ENCODE results near the gene AP1G1. TPM values are rescaled to one million over a fixed set of nuclear protein-coding genes. Genes with fewer than 3 reads are reported as not detected.
"Not testable (repeated sequence)": the region's sequence is repeated elsewhere in the genome, so short reads cannot be mapped to it uniquely, and the experiment has no call there.

AP1G1 gene
- total and polyA plus RNA-seq, 7 experiments from 2014 or later: 6.7 to 147 (median 97.7) TPM

- H3K4me3 Mint-ChIP-seq: peak within 1 kb of the TSS; percentile 92 to 96 (median 94)
- H3K27me3 ChIP-seq (ENCODE audit: control insufficient read depth in 2 of 2, insufficient read depth in 2 of 2, low read length in 2 of 2): no peaks in the 10 kb centered on the region
- ChIA-PET POLR2A (interaction anchor here (0.9 to 2.5 kb wide), 7 partner anchors 19 to 37 kb away, joined by 3 to 27 read pairs (median 9); partner anchors contain the start of genes AP1G1 and ZNF821), CTCF (interaction anchor here (0.8 to 1.1 kb wide), 2 partner anchors 34 to 37 kb away, joined by 3 to 8 read pairs; partner anchors contain the start of gene ZNF821)
- peaks cover 11 to 23% (median 19%) of the 10 kb centered on the region in 5 donors for H3K36me3 Mint-ChIP-seq
- no peaks in the 10 kb centered on the region for H3K9me3 ChIP-seq (ENCODE audit: control insufficient read depth in 2 of 3, low read length in 3 of 3)
- H3K36me3 ChIP-seq (ENCODE audit: control insufficient read depth in 2 of 3, insufficient read depth in 3 of 3, low read length in 3 of 3): peaks cover 6 to 34% (median 8%) of the 10 kb centered on the region in 3 experiments
- peaks cover 10 to 16% of the 10 kb centered on the region in 2 donors for H3K4me1 ChIP-seq (ENCODE audit: control insufficient read depth in 2 of 2, insufficient read depth in 2 of 2, low read length in 2 of 2)
- ATAC-seq: peak; percentile 97
- H3K27me3 Mint-ChIP-seq: no peaks in the 10 kb centered on the region
- H3K9me3 Mint-ChIP-seq: peaks cover 0 to 3% (median 0%) of the 10 kb centered on the region in 11 donors
- peak within 1 kb of the TSS; percentile 92 for H3K27ac ChIP-seq (ENCODE audit: low read depth, low read length)
- H3K4me3 ChIP-seq (ENCODE audit: low read length): peak within 1 kb of the TSS; percentile 97
- H3K4me1 Mint-ChIP-seq: peaks cover 18 to 50% (median 42%) of the 10 kb centered on the region in 7 donors
- H3K27ac Mint-ChIP-seq: peak within 1 kb of the TSS; percentile 95 to 98 (median 97)
- intact Hi-C loops (cut with micrococcal nuclease): loop anchor here (1.0 to 2.0 kb wide), 11 partner anchors 27 to 247 kb away; partner anchors contain the start of genes DHODH (in 2 of the 2), DHX38 (in 2 of the 2), IST1 (in 2 of the 2) and TXNL4B (in 2 of the 2)
- peak; percentile 91 to 100 (median 95) for DNase-seq
Observed at GRCh38 chr16:71845639-71846430, 37.2 kb upstream of the AP1G1 start, which contains the start of gene ATXN1L. Gene ATXN1L, plus strand, starts transcription at chr16:71845976. Its CDS starts 3,765 bp downstream, at chr16:71849741.

DNA sequence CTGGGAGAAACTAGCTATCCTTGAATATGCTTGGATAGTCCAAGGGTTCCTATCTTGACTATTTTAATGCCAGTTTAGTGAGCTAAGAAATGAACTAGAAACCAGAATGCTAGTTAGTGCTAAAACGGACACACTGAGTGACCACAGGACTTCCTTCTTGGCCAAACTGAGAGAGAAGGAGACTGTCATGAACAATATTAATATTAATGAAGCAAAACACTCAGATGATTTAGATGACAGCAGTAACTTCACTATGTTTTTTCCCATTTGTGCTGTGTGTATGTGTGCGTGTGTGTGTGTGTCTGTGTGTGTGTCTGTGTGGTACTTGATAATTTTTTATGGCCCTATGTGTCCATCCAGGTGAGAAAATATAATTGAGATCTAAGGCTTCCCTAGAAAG, 34.9 kb upstream of the AP1G1 start:
- Mint-ChIP-seq H3K27ac (peak overlapping the region in 5 of 9 donors; percentile 6 to 58 (median 46)), H3K27me3 (no peaks in the 10 kb centered on the region), H3K4me3 (peak overlapping the region in 1 of 10 donors; percentile 40), H3K9me3 (peaks cover 0 to 1% (median 0%) of the 10 kb centered on the region in 11 donors), H3K4me1 (peaks cover 16 to 40% (median 34%) of the 10 kb centered on the region in 7 donors), H3K36me3 (peaks cover 0 to 8% (median 6%) of the 10 kb centered on the region in 5 donors)
- DNase-seq (no peak), ATAC-seq (no peak)
- intact Hi-C loops (cut with micrococcal nuclease): no loop called here
- Histone ChIP-seq H3K27ac (ENCODE audit: low read depth, low read length) (no peak overlapping the region), H3K4me3 (ENCODE audit: low read length) (no peak overlapping the region), H3K27me3 (ENCODE audit: control insufficient read depth in 2 of 2, insufficient read depth in 2 of 2, low read length in 2 of 2) (no peaks in the 10 kb centered on the region), H3K4me1 (ENCODE audit: control insufficient read depth in 2 of 2, insufficient read depth in 2 of 2, low read length in 2 of 2) (peaks cover 10 to 16% of the 10 kb centered on the region in 2 donors), H3K36me3 (ENCODE audit: control insufficient read depth in 2 of 3, insufficient read depth in 3 of 3, low read length in 3 of 3) (peaks cover 2 to 12% (median 8%) of the 10 kb centered on the region in 3 experiments), H3K9me3 (ENCODE audit: control insufficient read depth in 2 of 3, low read length in 3 of 3) (no peaks in the 10 kb centered on the region)
- ChIA-PET CTCF (interaction anchor here (2.9 kb wide), 1 partner anchor 38 kb away, joined by 13 read pairs; no protein-coding TSS in a partner anchor), POLR2A (interaction anchor here (0.6 to 1.4 kb wide), 4 partner anchors 35 to 95 kb away, joined by 3 to 6 read pairs (median 4); partner anchors contain the start of genes AP1G1 and IST1)

DNA sequence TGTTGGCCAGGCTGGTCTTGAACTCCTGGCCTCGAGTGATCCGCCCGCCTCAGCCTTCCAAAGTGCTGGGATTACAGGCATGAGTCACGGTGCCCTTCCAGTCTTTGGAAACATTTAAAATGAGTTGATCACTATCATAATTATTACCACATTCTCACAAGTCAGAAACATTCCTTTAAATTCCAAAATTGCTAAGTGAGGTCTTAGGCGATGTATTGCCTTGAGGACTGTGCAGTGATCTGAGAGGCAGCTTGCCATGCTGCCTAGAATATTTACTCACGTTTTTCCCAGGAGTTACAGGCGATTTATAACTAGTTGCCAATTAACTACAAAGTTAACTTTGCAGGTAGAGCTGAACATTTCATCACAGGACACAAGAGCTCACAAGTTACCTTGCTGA, 31.4 kb upstream of the AP1G1 start:
- Mint-ChIP-seq H3K36me3 (no peaks in the 10 kb centered on the region), H3K27me3 (no peaks in the 10 kb centered on the region), H3K27ac (no peak overlapping the region), H3K9me3 (no peaks in the 10 kb centered on the region), H3K4me1 (peaks cover 0 to 14% (median 7%) of the 10 kb centered on the region in 7 donors), H3K4me3 (no peak overlapping the region)
- Histone ChIP-seq H3K4me3 (ENCODE audit: low read length) (no peak overlapping the region), H3K27me3 (ENCODE audit: control insufficient read depth in 2 of 2, insufficient read depth in 2 of 2, low read length in 2 of 2) (no peaks in the 10 kb centered on the region), H3K36me3 (ENCODE audit: control insufficient read depth in 2 of 3, insufficient read depth in 3 of 3, low read length in 3 of 3) (no peaks in the 10 kb centered on the region), H3K9me3 (ENCODE audit: control insufficient read depth in 2 of 3, low read length in 3 of 3) (no peaks in the 10 kb centered on the region), H3K4me1 (ENCODE audit: control insufficient read depth in 2 of 2, insufficient read depth in 2 of 2, low read length in 2 of 2) (peaks cover 0 to 1% of the 10 kb centered on the region in 2 donors), H3K27ac (ENCODE audit: low read depth, low read length) (no peak overlapping the region)
- CTCF ChIA-PET: no interaction called here
- intact Hi-C loops (cut with micrococcal nuclease): no loop called here
- ATAC-seq (no peak), DNase-seq (no peak)
- POLR2A ChIA-PET: interaction anchor here (0.6 to 0.9 kb wide), 2 partner anchors 14 to 55 kb away, joined by 3 read pairs; partner anchors contain the start of gene IST1

DNA sequence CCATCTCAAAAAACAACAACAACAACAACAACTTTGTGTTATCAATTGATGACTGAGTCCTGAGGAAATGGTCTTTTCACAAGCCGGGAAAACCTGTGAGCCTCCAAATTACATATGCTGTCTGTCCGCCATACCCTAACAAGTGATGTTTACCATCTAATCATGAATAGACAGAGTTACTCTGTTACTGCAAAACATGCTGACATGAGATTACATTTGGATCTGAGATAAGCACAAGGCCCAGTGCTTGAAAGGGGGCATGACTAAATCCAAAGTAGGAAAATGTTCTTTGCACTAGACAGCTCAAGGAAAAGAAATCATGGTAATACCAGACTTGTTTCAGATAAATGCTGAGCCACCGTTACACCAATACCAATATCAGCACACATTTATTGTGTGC, 28.5 kb upstream of the AP1G1 start:
- H3K4me3 ChIP-seq (ENCODE audit: low read length): no peak overlapping the region
- no peaks in the 10 kb centered on the region for H3K27me3 ChIP-seq (ENCODE audit: control insufficient read depth in 2 of 2, insufficient read depth in 2 of 2, low read length in 2 of 2)
- Mint-ChIP-seq H3K36me3 (no peaks in the 10 kb centered on the region), H3K4me3 (no peak overlapping the region), H3K27ac (no peak overlapping the region), H3K9me3 (no peaks in the 10 kb centered on the region), H3K27me3 (no peaks in the 10 kb centered on the region), H3K4me1 (peaks cover 0 to 7% (median 2%) of the 10 kb centered on the region in 7 donors)
- intact Hi-C loops (cut with micrococcal nuclease): no loop called here
- H3K4me1 ChIP-seq (ENCODE audit: control insufficient read depth in 2 of 2, insufficient read depth in 2 of 2, low read length in 2 of 2): no peaks in the 10 kb centered on the region
- POLR2A ChIA-PET: interaction anchor here (1.1 kb wide), 1 partner anchor 25 kb away, joined by 4 read pairs; no protein-coding TSS in a partner anchor
- H3K9me3 ChIP-seq (ENCODE audit: control insufficient read depth in 2 of 3, low read length in 3 of 3): no peaks in the 10 kb centered on the region
- H3K27ac ChIP-seq (ENCODE audit: low read depth, low read length): no peak overlapping the region
- DNase-seq (no peak), ATAC-seq (no peak)
- no peaks in the 10 kb centered on the region for H3K36me3 ChIP-seq (ENCODE audit: control insufficient read depth in 2 of 3, insufficient read depth in 3 of 3, low read length in 3 of 3)
- CTCF ChIA-PET: no interaction called here

GRCh38 chr16:71834291-71834690, 25.7 kb upstream of the AP1G1 start:
- Histone ChIP-seq H3K9me3 (ENCODE audit: control insufficient read depth in 2 of 3, low read length in 3 of 3) (no peaks in the 10 kb centered on the region), H3K36me3 (ENCODE audit: control insufficient read depth in 2 of 3, insufficient read depth in 3 of 3, low read length in 3 of 3) (no peaks in the 10 kb centered on the region), H3K27me3 (ENCODE audit: control insufficient read depth in 2 of 2, insufficient read depth in 2 of 2, low read length in 2 of 2) (no peaks in the 10 kb centered on the region), H3K4me1 (ENCODE audit: control insufficient read depth in 2 of 2, insufficient read depth in 2 of 2, low read length in 2 of 2) (no peaks in the 10 kb centered on the region), H3K27ac (ENCODE audit: low read depth, low read length) (no peak overlapping the region), H3K4me3 (ENCODE audit: low read length) (no peak overlapping the region)
- DNase-seq (no peak), ATAC-seq (no peak)
- peaks cover 0 to 3% (median 0%) of the 10 kb centered on the region in 7 donors for H3K4me1 Mint-ChIP-seq
- no peak overlapping the region for H3K4me3 Mint-ChIP-seq
- CTCF ChIA-PET: no interaction called here
- H3K36me3 Mint-ChIP-seq: no peaks in the 10 kb centered on the region
- POLR2A ChIA-PET: interaction anchor here (0.6 kb wide), 1 partner anchor 30 kb away, joined by 3 read pairs; no protein-coding TSS in a partner anchor
- H3K27ac Mint-ChIP-seq: no peak overlapping the region
- intact Hi-C loops (cut with micrococcal nuclease): no loop called here
- H3K9me3 Mint-ChIP-seq: no peaks in the 10 kb centered on the region
- no peaks in the 10 kb centered on the region for H3K27me3 Mint-ChIP-seq

- CTCF ChIA-PET: interaction anchor here (0.7 to 0.8 kb wide), 3 partner anchors 10 to 128 kb away, joined by 3 read pairs; no protein-coding TSS in a partner anchor
- H3K27ac Mint-ChIP-seq; H3K9me3 Mint-ChIP-seq; POLR2A ChIA-PET; H3K36me3 ChIP-seq (ENCODE audit: control insufficient read depth in 2 of 3, insufficient read depth in 3 of 3, low read length in 3 of 3); H3K4me3 Mint-ChIP-seq; H3K4me1 ChIP-seq (ENCODE audit: control insufficient read depth in 2 of 2, insufficient read depth in 2 of 2, low read length in 2 of 2); H3K4me1 Mint-ChIP-seq; ATAC-seq; H3K27ac ChIP-seq (ENCODE audit: low read depth, low read length); H3K4me3 ChIP-seq (ENCODE audit: low read length); H3K27me3 ChIP-seq (ENCODE audit: control insufficient read depth in 2 of 2, insufficient read depth in 2 of 2, low read length in 2 of 2); H3K36me3 Mint-ChIP-seq; H3K9me3 ChIP-seq (ENCODE audit: control insufficient read depth in 2 of 3, low read length in 3 of 3); DNase-seq; intact Hi-C loops (cut with micrococcal nuclease); H3K27me3 Mint-ChIP-seq: not testable (repeated sequence)
Observed at GRCh38 chr16:71832112-71832511, 23.5 kb upstream of the AP1G1 start.
